ENCODE data around the gene MAPRE2.

The MAPRE2 gene

DNA sequence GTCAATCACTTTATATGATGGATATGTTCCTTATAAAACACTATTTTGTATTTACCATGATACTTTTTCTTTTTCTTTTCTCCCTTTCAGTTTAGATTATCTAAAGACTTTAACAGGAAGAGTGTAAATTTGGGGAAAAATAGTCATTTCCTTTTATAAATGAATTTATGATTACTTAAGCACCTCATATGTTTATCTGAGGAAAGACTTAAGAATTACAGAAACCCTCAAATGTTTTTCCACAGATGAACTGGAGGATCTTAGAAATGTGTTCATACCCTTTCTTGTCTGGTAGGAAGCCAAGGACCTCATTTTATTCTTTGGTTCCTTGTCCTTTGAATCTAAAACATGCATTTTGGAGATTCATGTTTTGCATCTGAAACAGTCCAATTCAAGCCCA lies 36.7 kb downstream of the MAPRE2 start:
- no peaks in the 10 kb centered on the region for H3K36me3 ChIP-seq (ENCODE audit: low read depth)
- ATAC-seq (ENCODE audit: low read depth) (no peak), DNase-seq (ENCODE audit: low spot score) (no peak)
- H3K4me1 ChIP-seq (ENCODE audit: insufficient read depth, poor library complexity, severe bottlenecking), result peaks cover 9% of the 10 kb centered on the region
- no peak overlapping the region for H3K4me3 ChIP-seq (ENCODE audit: severe bottlenecking)
- no peak overlapping the region for H3K27ac ChIP-seq (ENCODE audit: poor library complexity, severe bottlenecking)
- no peaks in the 10 kb centered on the region for H3K9me3 ChIP-seq (ENCODE audit: severe bottlenecking)
- TF ChIP-seq, protein P1, sequence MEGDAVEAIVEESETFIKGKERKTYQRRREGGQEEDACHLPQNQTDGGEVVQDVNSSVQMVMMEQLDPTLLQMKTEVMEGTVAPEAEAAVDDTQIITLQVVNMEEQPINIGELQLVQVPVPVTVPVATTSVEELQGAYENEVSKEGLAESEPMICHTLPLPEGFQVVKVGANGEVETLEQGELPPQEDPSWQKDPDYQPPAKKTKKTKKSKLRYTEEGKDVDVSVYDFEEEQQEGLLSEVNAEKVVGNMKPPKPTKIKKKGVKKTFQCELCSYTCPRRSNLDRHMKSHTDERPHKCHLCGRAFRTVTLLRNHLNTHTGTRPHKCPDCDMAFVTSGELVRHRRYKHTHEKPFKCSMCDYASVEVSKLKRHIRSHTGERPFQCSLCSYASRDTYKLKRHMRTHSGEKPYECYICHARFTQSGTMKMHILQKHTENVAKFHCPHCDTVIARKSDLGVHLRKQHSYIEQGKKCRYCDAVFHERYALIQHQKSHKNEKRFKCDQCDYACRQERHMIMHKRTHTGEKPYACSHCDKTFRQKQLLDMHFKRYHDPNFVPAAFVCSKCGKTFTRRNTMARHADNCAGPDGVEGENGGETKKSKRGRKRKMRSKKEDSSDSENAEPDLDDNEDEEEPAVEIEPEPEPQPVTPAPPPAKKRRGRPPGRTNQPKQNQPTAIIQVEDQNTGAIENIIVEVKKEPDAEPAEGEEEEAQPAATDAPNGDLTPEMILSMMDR (IDR thresholded peaks at IDR 0.05; ENCODE audit: poor library complexity, severe bottlenecking), result no peak
- H3K27me3 ChIP-seq (ENCODE audit: insufficient read depth, poor library complexity, severe bottlenecking), result no peaks in the 10 kb centered on the region

DNA sequence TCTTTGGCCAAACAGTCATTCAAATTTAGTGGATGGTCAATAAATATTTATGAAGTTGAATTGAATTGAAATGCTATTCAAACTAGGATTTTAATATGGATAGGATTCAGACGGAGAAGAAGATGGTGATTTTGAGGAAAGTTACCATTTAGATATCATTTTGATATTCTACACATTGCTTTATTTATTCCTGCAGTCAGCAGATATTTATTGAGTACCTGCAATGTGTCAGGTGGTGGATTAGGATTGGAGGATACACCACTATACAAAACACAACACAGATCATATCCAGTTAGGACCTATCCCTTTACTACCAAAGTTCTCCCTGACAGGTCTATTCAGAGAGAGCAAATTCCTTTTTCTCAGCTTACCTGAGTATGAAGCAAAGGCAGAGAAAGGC lies 38.8 kb downstream of the MAPRE2 start:
- Histone ChIP-seq H3K27me3 (ENCODE audit: insufficient read depth, poor library complexity, severe bottlenecking) (no peaks in the 10 kb centered on the region), H3K4me1 (ENCODE audit: insufficient read depth, poor library complexity, severe bottlenecking) (peaks cover 5% of the 10 kb centered on the region), H3K9me3 (ENCODE audit: severe bottlenecking) (no peaks in the 10 kb centered on the region), H3K27ac (ENCODE audit: poor library complexity, severe bottlenecking) (no peak overlapping the region), H3K4me3 (ENCODE audit: severe bottlenecking) (no peak overlapping the region), H3K36me3 (ENCODE audit: low read depth) (no peaks in the 10 kb centered on the region)
- ATAC-seq (ENCODE audit: low read depth) (no peak), DNase-seq (ENCODE audit: low spot score) (no peak)
- TF ChIP-seq, protein P1 (IDR thresholded peaks at IDR 0.05; ENCODE audit: poor library complexity, severe bottlenecking), result no peak

DNA sequence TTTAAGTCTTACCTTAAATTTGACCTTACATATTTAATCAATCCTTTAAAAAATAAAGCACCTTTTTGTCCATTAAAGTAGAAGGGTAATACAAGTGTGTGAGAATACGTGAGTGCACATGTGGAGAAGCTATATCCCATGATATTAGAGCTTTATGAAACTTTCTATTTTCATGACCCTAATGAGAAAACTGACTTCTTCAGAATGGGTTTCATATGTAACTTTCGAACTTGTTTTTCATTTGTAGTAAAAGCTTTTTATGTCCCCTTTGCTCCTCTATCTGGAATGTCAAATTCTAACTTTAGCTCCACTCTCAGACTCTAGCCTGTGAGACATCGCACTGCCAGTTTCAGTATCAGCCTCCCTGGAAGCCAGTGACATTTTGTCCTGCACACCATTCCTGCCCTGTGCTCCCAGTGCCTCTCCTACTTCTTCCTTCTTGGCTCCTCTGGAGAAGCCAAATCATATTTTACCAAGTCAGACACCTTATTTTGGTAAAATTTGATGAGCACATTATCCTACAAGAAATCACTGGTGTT lies 42.0 kb downstream of the MAPRE2 start:
- DNase-seq (ENCODE audit: low spot score) (no peak), ATAC-seq (ENCODE audit: low read depth) (no peak)
- TF ChIP-seq, protein P1 (IDR thresholded peaks at IDR 0.05; ENCODE audit: poor library complexity, severe bottlenecking), result no peak
- H3K27me3 ChIP-seq (ENCODE audit: insufficient read depth, poor library complexity, severe bottlenecking), result no peaks in the 10 kb centered on the region
- H3K9me3 ChIP-seq (ENCODE audit: severe bottlenecking), result no peaks in the 10 kb centered on the region
- no peaks in the 10 kb centered on the region for H3K4me1 ChIP-seq (ENCODE audit: insufficient read depth, poor library complexity, severe bottlenecking)
- H3K4me3 ChIP-seq (ENCODE audit: severe bottlenecking), result no peak overlapping the region
- H3K36me3 ChIP-seq (ENCODE audit: low read depth), result no peaks in the 10 kb centered on the region
- no peak overlapping the region for H3K27ac ChIP-seq (ENCODE audit: poor library complexity, severe bottlenecking)

DNA sequence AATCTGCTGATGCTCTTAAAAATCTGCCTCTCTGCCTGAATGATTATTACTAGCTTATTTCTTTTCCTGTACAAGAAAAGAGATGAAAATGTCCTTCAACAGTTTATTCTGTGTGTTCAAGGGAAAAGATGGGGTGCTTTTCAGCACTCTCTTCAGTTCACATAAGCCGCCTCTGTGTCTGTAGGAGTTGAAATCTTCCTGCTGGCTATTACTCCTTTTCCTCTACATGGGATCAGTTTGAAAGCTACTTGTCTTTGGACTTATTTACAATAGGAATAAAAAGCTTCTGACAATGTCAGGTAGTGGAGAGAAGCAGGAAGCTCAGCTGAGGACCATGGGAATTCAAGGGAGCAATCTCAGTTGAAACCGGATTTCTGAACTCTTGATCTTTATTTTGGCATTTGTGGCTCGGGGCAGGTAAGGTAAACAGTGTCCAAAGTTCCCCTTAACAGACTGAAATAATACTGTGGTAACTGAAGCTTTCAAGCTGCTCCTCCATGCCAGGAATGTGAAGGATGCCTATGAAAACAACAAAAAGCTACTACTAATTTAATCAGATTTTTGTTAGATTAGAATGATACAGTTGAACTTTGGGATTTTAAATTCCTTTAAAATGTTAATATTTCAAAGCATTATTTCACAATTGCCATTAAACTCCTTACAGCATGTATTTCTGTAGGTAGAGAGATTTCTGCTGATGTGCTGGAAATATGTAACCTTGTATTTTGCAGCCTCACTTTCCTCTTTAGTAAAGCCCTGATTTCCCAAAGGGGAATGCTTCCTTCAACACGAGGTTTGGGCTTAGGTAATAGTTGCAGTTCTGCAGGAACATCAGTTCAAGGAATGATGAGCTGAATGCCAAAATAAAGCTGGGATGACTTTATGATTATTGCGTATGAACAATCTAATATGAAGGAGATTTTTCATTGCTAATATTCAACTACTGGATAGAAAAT lies 43.6 kb downstream of the MAPRE2 start:
- TF ChIP-seq, protein P1 (IDR thresholded peaks at IDR 0.05; ENCODE audit: poor library complexity, severe bottlenecking), result no peak
- no peak for ATAC-seq (ENCODE audit: low read depth)

More for the DNA sequence above, 43.6 kb downstream of the MAPRE2 start:
- Histone ChIP-seq H3K9me3 (ENCODE audit: severe bottlenecking) (no peaks in the 10 kb centered on the region), H3K4me1 (ENCODE audit: insufficient read depth, poor library complexity, severe bottlenecking) (no peaks in the 10 kb centered on the region), H3K27ac (ENCODE audit: poor library complexity, severe bottlenecking) (no peak overlapping the region), H3K36me3 (ENCODE audit: low read depth) (no peaks in the 10 kb centered on the region), H3K27me3 (ENCODE audit: insufficient read depth, poor library complexity, severe bottlenecking) (no peaks in the 10 kb centered on the region), H3K4me3 (ENCODE audit: severe bottlenecking) (no peak overlapping the region)
- no peak for DNase-seq (ENCODE audit: low spot score)

Measured in RWPE2 (cell line).